NCI-H2081 treated with DMSO at 0.1 percent for 48 hours (cell line): ENCODE measurements around the gene DGCR8.

Source experiments
- DNase-seq: peaks from one replicate; lab custom pipeline; 2025; lab: John Stamatoyannopoulos, UW

The DGCR8 gene

DNA sequence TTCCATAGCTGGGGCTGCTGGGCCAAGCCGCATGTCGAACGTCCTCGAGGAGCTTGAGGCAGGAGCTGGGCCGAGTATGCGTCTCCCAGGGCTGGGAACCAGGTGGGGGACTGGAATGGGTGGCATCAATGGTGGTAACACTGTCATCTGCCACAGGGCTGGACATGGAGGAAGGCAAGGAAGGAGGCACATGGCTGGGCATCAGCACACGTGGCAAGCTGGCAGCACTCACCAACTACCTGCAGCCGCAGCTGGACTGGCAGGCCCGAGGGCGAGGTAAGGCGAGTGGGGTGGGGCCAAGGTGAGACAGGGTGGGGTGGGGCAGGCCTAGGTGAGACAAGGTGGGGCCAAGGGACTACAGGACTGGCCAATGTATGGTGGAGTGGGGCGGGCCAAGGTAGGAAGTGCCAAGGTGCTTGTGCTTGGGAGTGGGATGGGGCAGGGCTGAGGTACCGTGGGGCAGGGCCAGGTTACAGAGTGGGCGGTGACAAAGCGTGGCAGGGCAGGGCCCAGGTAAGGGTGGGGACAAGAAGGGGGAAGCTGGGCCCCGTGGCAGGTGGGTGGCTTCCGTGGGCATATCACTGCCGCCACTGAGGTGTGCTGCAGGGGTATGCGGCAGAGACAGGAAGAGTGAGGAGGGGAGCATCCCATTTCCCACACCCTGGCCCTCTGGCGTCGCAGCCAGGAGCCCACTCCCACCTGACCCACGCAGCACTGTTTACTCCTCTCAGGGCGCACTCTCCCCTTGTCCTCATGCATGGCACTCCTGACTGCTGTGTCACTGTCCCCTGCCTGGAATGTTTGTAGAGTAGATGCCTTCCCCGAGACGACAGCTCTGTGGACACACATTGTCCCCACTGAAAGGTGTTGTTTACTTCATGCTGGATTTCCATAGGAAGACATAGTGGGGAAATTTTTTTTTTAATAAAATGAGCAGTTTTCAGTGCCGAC is 27.5 kb upstream of the DGCR8 start:
- no peak for DNase-seq

DNA sequence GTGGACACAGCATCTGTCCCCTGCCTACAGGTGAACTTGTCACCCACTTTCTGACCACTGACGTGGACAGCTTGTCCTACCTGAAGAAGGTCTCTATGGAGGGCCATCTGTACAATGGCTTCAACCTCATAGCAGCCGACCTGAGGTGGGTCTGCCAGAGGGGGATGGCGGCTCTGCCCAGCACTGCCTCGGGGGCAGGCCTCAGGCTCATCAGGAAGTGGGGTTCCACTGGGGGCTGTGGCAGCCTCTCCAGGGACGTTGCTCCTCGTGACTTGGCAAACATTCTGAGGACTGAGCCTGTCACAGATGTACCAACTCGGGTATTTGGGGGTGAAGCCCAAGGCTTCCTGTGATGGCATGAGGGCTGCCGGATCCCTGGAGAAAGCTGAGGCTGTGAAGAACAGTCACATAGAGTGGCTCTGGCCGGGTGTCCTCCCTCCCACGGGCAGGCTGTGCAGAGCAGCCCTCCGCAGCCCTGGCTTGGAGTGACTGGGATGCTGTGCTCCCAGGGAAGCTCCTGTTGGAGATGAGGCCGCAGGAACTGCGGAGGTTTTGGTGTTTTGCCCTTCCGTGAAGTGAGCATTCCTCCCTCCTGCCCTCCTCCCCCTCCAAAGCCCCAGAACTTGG is 26.5 kb upstream of the DGCR8 start:
- DNase-seq: no peak

DNA sequence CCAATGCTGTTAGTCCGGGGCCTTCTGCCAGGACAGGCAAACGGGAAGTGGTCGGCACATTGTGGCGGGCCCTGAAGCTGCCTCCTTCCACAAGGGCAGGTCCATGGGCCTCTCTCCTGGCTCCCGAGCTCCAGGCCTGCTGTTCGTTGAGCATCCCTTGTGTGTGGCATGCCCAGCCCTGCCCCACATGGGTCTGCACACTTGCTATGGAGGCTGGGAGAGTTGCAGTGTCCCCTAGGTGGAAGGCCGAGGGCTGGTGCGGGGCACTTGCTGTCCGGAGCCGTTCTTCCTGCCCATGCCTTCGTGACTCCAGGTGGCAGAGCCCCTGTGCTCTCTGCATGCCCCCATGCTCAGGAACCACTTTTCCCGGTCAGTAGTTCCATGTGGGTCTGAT is 26.0 kb upstream of the DGCR8 start:
- DNase-seq: no peak

DNA sequence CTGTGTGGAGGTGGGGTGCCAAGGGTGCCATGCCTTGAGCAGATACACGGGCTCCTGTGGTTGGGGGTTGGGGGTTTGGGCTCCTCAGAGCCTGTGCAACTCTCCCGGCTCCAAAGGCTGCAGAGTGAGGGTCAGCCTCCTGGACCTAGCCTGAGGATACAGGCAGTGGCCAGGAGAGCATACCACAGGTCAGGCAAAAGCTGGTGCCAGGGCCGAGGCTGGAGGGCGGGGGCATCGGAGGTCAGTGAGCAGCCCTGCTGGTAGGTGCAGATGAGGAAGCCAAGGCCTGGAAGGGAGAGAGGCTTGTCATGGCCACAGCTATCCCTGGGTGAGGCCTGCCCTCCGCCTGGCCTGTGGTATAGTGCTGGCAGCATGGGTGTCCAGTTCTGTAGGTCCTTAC is 25.6 kb upstream of the DGCR8 start:
- DNase-seq: no peak

DNA sequence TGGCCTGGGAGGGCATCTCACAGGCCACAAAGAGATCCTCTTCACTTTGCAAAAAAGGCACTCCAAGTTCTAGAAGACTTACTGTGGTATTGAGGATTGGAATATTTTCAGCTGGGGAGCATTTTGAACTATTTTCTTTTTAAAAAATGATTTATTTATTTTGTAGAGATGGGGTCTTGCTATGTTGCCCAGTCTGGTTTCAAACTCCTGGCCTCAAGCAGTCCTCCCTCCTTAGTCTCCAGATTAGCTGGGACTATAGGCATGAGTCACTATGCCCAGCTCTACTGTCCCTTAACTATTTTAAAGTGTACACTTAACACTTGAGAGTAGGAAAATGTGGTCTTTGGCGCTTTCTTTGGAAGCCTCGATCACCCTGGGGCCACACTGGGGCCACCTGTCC is 24.9 kb upstream of the DGCR8 start:
- no peak for DNase-seq

DNA sequence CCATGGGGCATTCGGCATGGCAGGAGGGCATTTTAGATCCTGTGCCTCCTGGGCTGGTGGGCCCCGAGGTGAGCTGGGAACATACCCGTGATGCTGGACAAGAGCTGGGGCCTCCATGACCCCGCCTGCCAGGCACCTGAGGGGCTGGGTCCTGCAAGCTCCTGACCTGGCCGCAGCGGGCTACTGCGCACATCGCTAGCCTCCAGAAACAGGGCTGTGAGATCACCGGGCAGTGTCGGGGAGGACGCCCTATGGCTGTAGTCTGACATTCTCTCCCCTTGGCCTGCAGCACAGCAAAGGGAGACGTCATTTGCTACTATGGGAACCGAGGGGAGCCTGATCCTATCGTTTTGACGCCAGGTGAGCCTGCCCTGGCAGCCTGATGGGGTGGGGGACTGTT is 24.4 kb upstream of the DGCR8 start:
- no peak for DNase-seq

DNA sequence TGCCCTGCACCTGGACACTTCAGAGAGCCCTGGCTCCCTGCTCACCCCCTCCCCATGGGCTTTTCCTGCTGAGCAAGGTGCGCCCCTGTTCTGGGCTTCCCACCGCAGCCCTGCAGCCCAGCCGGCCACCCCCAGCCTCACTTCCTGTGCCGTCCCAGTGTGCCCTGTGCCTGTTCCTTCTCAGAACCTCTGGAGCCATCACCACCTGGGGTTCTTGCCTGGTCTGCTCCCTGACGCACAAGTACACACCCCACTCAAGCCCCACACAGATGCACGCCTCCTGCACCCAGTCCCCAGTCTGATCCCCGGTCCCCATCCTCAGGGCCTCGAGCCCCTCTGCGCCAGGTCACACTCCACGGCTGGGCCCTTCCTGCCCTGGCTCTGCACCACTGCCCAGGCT is 23.9 kb upstream of the DGCR8 start:
- DNase-seq: no peak

DNA sequence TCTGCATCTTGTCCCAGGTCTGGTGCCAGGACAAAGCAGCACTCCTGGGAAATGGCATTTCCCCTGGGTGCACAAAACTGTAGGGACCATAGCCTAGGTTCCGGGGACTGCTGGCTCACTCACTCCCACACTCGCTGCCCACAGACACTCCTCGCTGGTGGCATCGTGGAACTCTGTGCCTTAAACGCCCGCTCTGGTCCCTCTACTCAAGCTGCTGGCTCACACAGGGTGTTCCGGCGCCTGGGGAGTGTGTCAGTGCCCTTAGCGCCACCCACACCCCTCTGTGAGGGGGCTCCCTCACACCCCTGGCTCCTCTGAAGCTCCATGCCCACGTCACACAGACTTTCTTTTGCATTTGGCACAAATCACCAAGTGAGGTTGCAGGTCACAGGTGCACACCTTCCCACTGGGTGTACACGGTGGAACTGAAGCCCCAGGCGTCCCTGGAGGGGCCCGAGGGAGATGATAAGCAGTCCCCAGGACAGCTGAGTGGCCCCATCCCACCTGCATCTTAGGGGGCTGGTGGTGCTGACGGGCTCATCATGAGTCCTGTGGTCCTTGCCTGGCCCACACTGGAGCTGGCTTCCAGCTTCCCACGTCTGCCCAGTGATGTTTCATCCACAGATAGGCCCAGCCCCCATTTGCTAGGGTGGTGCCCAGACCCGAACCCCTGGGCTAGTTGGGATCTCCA is 23.2 kb upstream of the DGCR8 start:
- DNase-seq: no peak

DNA sequence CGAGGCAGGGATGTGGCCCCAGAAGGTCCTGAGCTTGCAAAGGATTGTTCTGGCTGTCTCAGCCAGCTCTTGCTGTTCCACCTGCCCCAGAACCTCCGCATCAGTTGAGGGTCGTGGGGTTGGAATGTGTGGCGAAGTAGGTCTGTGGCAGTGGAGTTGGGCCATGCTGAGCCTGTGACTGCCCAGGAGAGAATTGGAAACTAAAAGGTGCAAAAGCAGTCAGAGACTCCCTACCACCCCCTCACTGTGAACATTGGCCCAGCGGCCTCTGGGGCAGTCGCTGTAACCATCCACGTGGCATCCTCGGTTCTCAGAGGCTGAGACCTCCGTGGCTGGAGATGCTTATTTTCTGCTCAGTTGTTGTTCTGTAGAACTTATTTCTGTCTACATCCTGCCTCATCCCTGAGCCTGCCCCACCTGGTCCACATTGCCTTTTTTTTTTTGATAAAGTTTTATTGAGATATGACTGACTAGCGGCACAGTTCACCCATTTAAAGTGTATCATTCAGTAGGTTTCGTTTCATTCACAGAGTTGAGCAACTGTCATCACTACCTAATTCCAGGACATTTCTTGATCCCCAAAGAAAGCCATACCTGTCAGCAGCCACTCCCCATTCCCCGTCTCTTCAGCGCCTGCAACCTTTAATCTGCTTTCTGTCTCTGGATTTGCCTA is 22.3 kb upstream of the DGCR8 start:
- DNase-seq: no peak

DNA sequence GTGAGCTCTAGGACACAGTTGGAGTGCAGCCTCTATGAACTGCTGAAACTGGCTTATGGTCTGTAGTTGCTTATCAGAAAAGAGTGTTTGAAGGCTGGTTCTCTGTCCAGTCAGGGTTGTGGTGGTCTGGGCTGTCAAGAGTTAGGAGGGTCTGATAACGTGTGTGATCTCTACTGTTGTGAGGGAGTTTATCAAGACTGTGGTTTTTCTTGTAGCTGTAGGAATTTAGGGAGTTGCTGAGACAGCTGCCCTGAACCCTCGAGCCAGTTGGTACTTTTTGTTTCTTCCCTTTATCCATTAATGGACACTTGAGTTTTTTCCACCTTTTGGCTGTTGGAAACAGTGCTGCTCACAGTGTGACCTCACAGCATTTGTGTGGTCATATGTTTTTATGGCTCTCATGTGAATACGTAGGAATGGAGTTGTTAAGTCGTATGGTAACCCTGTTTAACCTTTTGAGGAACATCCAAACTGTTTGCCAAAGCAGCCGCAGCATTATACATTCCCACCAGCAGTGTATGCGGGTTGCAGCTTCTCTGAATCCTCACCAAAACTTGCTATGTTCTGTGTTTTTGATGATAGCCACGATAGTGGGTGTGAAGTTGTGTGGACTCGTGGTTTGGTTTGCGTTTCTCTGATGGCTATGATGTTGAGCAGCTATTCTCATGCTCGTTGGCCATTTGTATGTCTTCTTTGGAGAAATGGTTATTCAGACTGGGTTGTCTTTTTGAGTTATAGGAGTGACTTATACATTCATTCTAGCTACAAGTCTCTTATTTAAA is 20.9 kb upstream of the DGCR8 start:
- no peak for DNase-seq

DNA sequence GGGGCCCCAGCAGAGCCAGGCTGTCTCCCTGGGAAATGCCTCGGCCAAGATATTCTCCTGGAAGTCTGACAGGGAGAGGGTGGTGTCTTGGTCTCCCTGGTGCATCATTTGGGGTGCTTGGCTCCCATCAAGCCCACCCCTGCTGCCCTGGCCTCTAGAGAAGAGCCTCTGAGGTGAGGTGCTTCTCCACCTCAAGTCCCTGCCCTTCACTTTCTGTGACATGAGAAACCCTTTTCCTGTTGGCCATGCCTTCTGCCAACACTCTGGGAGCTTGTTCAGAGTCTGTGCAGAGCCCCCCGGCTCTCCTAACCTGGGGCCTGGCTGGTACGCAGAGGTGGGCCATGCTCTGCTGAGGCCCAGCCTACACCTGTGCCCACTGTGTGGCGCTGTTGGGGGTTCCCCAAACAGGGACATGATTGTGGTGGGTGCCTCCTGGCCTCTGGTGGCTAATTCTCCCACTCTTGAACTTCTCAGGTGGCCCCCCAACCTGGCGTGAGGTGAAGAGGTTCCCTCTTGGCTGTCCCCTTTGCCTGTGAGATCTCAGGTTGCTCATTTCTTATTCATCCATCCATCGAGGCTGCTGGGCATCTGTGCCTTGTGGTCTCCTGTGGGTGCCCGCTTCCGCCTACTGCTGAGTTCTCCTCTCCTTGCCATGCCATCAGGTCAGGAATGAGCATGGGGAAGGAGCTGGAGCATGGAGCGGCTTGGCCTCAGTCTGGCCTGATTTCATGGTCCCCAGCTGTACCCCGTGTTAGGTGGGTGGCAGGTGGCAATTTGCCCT is 19.2 kb upstream of the DGCR8 start:
- DNase-seq: no peak

DNA sequence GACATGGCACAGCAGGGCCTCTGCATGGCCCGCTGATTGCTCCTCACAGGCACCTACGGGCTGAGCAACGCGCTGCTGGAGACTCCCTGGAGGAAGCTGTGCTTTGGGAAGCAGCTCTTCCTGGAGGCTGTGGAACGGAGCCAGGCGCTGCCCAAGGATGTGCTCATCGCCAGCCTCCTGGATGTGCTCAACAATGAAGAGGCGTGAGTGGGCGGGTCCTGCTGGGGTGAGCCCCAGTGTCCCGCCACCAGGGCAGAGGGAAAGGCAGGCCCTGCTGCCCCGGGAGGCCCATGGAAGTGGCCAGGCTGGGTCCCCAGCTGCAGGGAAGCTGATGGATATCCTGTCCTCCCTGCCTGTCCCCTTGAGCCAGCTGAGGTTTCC is 18.6 kb upstream of the DGCR8 start:
- no peak for DNase-seq

DNA sequence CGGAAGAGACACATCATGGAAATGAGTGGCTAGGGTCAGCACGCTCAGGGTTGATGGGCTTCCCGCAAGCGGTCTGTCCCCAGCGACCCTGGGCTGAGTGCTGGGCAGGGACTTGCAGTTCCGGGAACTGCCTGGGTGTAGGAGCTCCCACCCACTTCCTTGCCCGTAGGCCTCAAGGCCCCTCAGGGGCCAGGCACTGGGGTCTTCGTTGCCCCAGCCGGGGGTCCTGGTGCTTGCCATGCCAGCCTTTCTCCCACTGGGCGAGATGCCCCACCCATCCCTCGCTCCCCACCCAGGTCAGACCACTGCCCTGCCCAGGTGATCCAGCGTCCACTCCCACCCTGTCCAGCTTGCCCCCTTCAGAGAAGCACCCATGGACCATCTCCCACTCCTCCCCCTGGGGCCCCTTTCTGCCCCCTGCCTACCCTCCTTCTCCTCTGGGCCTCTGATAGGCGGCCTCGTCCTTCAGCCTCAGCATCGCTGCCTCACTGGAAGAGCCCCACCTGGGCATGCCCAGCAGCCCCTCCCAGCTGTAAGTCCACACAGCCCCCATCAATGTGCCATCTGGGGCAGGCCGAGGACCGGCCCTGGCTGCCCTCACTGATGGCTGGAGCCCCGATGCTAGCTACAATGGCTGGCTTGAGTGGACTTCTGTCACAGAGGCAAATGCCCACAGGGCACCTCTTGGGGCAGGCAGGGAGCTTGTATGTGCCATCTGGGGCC is 17.8 kb upstream of the DGCR8 start:
- DNase-seq: no peak

DNA sequence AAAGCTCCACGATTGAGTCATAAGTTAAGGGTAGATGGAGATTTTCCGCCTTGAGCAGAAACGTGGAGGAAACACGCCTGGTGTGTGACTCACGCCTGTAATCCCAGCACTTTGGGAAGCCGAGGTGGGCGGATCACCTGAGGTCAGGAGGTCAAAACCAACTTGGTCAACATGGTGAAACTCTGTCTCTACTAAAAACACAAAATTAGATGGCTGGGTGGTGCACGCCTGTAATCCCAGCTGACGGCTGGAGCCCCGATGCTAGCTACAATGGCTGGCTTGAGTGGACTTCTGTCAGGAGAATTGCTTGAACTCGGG is 17.3 kb upstream of the DGCR8 start:
- DNase-seq: no peak

DNA sequence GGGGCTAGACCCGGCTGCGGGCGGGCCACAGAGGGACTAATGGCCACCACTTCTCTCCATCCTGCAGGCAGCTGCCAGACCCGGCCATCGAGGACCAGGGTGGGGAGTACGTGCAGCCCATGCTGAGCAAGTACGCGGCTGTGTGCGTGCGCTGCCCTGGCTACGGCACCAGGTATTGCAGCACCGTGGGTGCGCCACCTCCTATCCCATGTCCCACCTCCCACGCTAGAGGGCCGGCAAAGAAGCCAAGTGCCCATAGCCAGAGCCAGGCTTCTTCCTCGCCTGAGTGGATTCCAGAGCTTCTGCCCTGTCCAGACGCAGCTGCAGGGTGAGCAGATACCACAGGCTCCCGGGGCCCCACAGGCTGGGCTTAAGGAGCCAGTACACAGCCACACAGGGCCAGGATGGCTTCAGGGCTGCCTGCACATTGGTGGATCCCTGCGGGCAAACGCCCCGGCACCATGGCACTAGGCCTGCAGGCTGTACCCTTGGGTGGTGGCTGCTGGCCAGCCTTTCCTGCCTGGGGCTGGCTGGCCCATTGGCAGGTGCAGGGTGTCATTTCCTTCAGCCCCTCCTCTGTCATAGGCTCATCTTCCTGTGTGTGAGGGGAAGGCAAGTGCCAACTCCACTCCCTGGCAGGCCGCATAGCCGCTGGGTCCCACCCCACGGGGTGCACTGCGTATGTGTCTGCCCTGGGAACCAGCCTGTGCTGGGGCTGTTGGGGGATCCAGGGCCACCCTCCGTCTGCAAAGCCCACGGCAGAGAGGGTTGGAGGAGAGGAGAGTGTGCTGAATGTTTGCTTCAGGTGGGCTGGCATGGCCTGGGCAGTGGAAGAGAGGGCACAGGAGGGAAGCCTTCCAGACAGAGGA is 16.5 kb upstream of the DGCR8 start:
- no peak for DNase-seq

DNA sequence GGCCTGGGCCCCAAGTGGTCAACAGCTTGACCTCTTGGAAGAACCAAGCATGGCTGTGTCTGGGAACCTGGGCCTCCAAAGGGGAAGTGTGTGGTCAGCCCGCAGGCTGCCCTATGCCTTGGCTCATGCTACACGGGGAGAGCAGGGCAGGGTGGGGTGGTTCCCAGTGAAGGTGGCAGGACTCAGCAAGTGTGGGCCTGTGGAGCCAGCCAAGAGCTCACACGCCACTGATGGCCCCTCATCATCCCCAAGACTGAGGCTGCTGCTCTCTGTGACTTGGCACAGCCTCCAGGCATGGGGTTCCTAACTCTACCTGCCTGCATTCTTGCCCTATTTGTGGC is 15.9 kb upstream of the DGCR8 start:
- DNase-seq: no peak

DNA sequence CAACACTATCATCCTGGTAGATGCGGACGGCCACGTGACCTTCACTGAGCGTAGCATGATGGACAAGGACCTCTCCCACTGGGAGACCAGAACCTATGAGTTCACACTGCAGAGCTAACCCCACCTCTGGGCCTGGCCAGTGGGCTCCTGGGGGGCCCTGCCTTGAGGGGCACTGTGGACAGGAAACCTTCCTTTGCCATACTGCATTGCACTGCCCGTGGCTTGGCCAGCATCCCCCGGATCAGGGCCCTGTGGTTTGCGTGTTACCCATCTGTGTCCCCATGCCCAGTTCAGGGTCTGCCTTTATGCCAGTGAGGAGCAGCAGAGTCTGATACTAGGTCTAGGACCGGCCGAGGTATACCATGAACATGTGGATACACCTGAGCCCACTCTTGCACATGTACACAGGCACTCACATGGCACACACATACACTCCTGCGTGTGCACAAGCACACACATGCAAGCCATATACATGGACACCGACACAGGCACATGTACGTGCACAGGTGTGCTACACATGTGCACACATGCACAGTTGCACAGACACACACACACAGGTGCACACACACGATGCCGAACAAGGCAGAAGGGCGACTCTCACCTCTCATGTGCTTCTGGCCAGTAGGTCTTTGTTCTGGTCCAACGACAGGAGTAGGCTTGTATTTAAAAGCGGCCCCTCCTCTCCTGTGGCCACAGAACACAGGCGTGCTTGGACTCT is 15.3 kb upstream of the DGCR8 start:
- no peak for DNase-seq

DNA sequence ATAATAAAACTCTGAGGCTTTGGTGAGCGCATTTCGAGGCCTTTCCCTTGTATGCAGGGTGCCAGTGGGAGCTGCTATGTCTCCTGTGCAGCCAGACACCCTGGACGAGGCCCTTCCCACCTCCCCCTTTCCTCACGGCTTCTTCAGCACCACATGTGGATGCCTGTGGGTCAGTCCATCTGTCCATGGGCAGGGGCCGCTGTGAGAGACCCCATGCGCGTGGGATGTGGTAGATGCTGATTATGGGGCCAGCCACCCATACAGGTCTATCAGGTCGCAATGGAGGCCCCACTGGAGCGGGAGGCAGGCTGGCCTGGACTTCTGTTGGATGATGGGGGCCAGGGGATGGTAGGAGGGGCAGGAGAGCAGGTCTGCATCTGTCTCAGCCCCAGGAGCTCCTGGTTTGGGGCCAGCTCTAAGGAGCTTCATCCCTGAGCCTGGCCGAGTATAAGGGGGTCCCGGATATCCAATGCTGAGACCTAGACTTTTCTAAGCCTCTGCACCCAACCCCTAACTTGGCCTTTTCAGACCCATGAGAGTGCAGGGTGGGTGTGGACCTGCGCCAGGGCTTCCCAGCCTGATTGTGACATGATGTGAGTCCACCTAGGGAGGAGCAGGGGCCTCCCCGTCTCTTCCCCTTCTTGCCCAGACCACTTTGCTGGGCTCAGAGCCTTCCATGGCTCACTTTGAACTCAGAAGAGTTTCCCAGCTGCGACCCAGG is 14.0 kb upstream of the DGCR8 start:
- no peak for DNase-seq
